ENCODE results near the gene GAREM2. TPM values are rescaled to one million over a fixed set of nuclear protein-coding genes. Genes with fewer than 3 reads are reported as not detected.

Gene GAREM2
- total RNA-seq, 1 experiment from 2014 or later: 0.96 TPM

GRCh38 chr2:26144953-26145680, 27.8 kb upstream of the GAREM2 start:
- Histone ChIP-seq H3K9me2 (ENCODE audit: insufficient read depth) (no peaks in the 10 kb centered on the region), H3K27ac (no peak overlapping the region), H2AFZ (no peak overlapping the region)

GRCh38 chr2:26148501-26148900, 24.4 kb upstream of the GAREM2 start:
- no peak overlapping the region for H3K4me3 ChIP-seq
- H3K4me1 ChIP-seq (replicated peaks; ENCODE audit: insufficient read depth): peaks cover 18% of the 10 kb centered on the region
- no peaks in the 10 kb centered on the region for H4K20me1 ChIP-seq (ENCODE audit: insufficient read depth)
- H3K9me3 ChIP-seq (ENCODE audit: insufficient read depth, low read depth): no peaks in the 10 kb centered on the region
- no peak overlapping the region for H2AFZ ChIP-seq
- intact Hi-C loops (cut with micrococcal nuclease; ENCODE audit: unreplicated experiment): loop anchor here (10.0 kb wide), 1 partner anchor 544 kb away; no protein-coding TSS in a partner anchor
- CTCF ChIA-PET: interaction anchor here (0.6 to 1.1 kb wide), 2 partner anchors 132 to 192 kb away, joined by 3 read pairs; no protein-coding TSS in a partner anchor
- BruUV-seq (replicated peaks): no TSS peak
- no peaks in the 10 kb centered on the region for H3K9me2 ChIP-seq (ENCODE audit: insufficient read depth)
- POLR2A ChIA-PET (ENCODE audit: unreplicated experiment): no interaction called here
- no peak for DNase-seq
- TF ChIP-seq CTCF (conservative IDR thresholded peaks at IDR 0.05): no peak
- TF ChIP-seq EZH2 (IDR thresholded peaks at IDR 0.05; ENCODE audit: low read depth): no peak
- no peak overlapping the region for H3K4me2 ChIP-seq
- H3K27me3 ChIP-seq (ENCODE audit: insufficient read depth, low read depth): no peaks in the 10 kb centered on the region
- H3K79me2 ChIP-seq (ENCODE audit: low read depth): no peaks in the 10 kb centered on the region
- no peak overlapping the region for H3K27ac ChIP-seq
- peaks cover 10% of the 10 kb centered on the region for H3F3A ChIP-seq (ENCODE audit: insufficient read depth, low read depth)
- H3K36me3 ChIP-seq (ENCODE audit: low read depth): no peaks in the 10 kb centered on the region

More at GRCh38 chr2:26144953-26145680, 27.8 kb upstream of the GAREM2 start:
- H4K20me1 ChIP-seq (ENCODE audit: insufficient read depth): no peaks in the 10 kb centered on the region
- H3K9me3 ChIP-seq (ENCODE audit: insufficient read depth, low read depth): no peaks in the 10 kb centered on the region
- intact Hi-C loops (cut with micrococcal nuclease; ENCODE audit: unreplicated experiment): loop anchor here (1.0 to 10.0 kb wide), 6 partner anchors 56 to 540 kb away; no protein-coding TSS in a partner anchor
- BruUV-seq (replicated peaks): no TSS peak
- peaks cover 23% of the 10 kb centered on the region for H3K4me1 ChIP-seq (replicated peaks; ENCODE audit: insufficient read depth)
- H3K36me3 ChIP-seq (ENCODE audit: low read depth): no peaks in the 10 kb centered on the region
- no peaks in the 10 kb centered on the region for H3K79me2 ChIP-seq (ENCODE audit: low read depth)
- H3K4me3 ChIP-seq: no peak overlapping the region
- peak overlapping the region; percentile 40; the same call in 1 of the 2 replicates for H3K4me2 ChIP-seq
- POLR2A ChIA-PET (ENCODE audit: unreplicated experiment): interaction anchor here (0.7 kb wide), 1 partner anchor 69 kb away, joined by 29 read pairs; no protein-coding TSS in a partner anchor
- TF ChIP-seq EZH2 (IDR thresholded peaks at IDR 0.05; ENCODE audit: low read depth) (no peak), CTCF (conservative IDR thresholded peaks at IDR 0.05) (peak; percentile 88)
- H3K27me3 ChIP-seq (ENCODE audit: insufficient read depth, low read depth): no peaks in the 10 kb centered on the region
- H3F3A ChIP-seq (ENCODE audit: insufficient read depth, low read depth): peaks cover 23% of the 10 kb centered on the region
- CTCF ChIA-PET: interaction anchor here (0.6 to 1.0 kb wide), 4 partner anchors 124 to 835 kb away, joined by 4 to 6 read pairs (median 6); no protein-coding TSS in a partner anchor
- peak; percentile 51 to 60 for DNase-seq

- Histone ChIP-seq H3F3A (ENCODE audit: insufficient read depth, low read depth) (no peaks in the 10 kb centered on the region), H2AFZ (no peak overlapping the region), H3K4me2 (no peak overlapping the region), H3K36me3 (ENCODE audit: low read depth) (no peaks in the 10 kb centered on the region), H3K9me2 (ENCODE audit: insufficient read depth) (no peaks in the 10 kb centered on the region), H3K9me3 (ENCODE audit: insufficient read depth, low read depth) (0 out of 2 replicates have a peak, but pooled peaks cover 7% of the 10 kb centered on the region), H3K27me3 (ENCODE audit: insufficient read depth, low read depth) (no peaks in the 10 kb centered on the region), H3K79me2 (ENCODE audit: low read depth) (no peaks in the 10 kb centered on the region), H3K27ac (no peak overlapping the region), H3K4me3 (no peak overlapping the region), H3K4me1 (replicated peaks; ENCODE audit: insufficient read depth) (0 out of 2 replicates have a peak, but pooled peaks cover under 1% of the 10 kb centered on the region), H4K20me1 (ENCODE audit: insufficient read depth) (no peaks in the 10 kb centered on the region)
- ChIA-PET CTCF (interaction anchor here (0.6 kb wide), 1 partner anchor 15 kb away, joined by 4 read pairs; no protein-coding TSS in a partner anchor), POLR2A (ENCODE audit: unreplicated experiment) (interaction anchor here (0.6 kb wide), 1 partner anchor 523 kb away, joined by 4 read pairs; no protein-coding TSS in a partner anchor)
- intact Hi-C loops (cut with micrococcal nuclease; ENCODE audit: unreplicated experiment): no loop called here
- TF ChIP-seq CTCF (conservative IDR thresholded peaks at IDR 0.05) (no peak), EZH2 (IDR thresholded peaks at IDR 0.05; ENCODE audit: low read depth) (no peak)
- no TSS peak for BruUV-seq (replicated peaks)
- DNase-seq: no peak
Measured at GRCh38 chr2:26150243-26150642, 22.6 kb upstream of the GAREM2 start.

Measured in PC-9 (cell line).